GM18873 (cell line): ENCODE results near the gene HLA-DPA1.
A peak's percentile ranks its signal among the peaks of the same experiment; 100 is the strongest.
"Not testable (repeated sequence)": the region's sequence is repeated elsewhere in the genome, so short reads cannot be mapped to it uniquely, and the experiment has no call there.

Experiments
- ATAC-seq: cut with Tn5 transposase; IDR thresholded peaks from one replicate; pipeline ENCODE4 v1.9.1; 2021; ENCODE audit warnings: mild to moderate bottlenecking, moderate library complexity, moderate number of reproducible peaks; ENCODE audit not compliant: unreplicated experiment, low FRiP score

HLA-DPA1 gene

DNA sequence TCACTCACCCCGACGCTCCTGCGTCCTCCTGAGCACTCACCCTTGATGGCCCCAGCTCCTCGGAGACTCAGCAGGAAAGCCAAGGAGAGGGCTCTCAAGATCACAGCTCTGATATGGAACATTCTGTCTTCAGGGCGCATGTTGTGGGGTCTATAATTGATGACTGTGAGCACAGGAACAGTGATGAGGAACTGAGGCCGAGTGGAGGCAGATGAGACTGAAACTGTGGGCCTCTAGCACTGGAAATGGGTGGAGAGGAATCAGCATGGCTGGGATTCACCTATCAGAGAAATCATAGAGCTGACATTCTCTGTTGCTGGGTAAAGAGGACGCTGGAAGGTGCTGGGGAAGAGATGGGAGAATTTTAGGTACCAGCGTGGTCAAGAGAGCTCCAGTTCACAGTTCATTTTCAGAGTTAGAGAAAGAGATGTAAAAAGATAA, at the start of gene HLA-DPA1:
TSS of gene HLA-DPA1 (minus strand) at position 219 of the 441 bp plus-strand sequence.
- ATAC-seq, result peak; percentile 53

DNA sequence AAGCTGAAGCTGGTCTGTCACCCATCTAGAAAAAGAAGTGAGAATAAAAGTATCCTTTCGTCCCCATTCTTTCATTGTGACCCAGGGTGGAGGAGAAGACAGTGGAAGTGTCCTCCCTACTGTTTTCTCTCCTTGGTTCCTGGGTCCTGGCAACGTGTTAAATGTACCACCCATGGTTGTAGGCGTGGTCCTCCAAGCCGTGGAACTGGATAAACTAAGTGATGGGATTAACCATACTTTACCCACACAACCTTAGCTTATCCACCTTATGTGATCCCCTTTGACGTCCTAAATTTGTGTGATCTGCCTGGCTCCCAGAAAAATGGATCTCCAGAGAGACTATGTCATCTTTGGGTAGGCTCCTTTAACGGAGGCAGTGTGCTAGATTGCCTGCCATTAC, 49.7 kb upstream of the HLA-DPA1 start:
- no peak for ATAC-seq

DNA sequence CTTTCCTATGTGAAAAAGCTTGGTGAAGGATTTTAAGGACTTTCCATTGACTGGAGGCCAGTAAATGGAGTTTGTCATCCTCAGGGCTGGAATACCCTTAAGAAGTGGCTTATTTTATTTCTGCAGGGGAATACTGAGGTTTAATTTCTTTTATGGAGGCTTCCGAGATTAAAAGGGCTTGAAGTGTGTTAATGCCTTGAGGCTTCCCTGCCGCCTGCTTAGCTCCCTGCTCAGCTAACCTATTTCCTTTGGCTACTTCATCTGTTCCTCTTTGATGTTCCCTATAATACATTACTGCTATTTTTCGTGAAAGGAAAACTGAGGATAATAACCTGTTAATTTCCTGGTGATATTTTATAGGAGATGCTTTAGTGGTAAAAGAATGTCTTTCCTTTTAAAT, 46.6 kb upstream of the HLA-DPA1 start:
- no peak for ATAC-seq

DNA sequence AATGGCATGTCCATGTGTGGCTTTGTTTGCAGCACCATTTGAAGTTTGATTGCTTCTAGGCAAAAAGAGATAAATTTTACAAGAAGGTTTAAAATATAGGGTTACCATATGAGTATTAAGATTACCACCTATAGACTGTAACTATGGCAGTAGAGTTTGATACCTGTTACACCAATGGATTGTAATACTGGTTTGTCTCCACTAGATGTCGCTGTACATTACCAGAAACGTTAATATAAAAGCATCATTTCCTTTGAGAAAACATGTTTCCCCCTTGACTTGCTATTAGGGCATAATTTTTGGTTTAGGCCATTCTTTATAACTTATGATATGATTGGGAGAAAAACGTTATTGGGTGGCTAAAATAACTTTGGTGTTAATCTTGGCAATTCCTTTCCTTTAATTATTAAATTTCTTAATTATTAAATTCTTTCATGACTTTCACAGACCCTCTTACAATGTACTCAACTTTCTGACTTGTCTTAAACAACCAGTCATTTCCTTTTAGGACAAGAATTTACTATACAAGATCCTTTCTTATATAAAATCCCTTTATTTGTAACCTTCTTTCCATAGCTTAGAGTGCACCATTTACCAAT, 45.2 kb upstream of the HLA-DPA1 start:
- no peak for ATAC-seq

DNA sequence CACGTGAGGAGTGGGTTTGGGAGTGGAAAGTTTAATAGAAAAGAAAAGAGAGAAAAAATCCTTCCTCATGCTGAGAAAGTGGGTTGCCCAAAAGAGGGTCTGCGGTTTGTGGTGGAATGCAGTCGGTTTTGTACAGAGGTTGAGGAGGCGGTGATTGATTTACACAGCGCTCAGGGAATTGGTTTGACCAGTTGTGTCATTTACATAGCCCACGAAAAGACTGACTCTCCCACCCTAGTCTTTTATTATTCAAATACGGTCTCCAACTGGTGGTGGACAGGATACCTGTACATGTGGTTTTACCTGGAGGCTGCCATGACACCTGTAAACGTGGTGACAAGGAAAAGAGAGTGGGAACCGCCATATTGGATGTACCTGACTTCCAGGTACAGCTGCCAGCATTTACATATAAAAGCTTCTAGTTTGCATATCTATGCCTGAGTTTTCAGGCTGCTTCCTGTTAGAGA, 44.4 kb upstream of the HLA-DPA1 start:
- no peak for ATAC-seq

DNA sequence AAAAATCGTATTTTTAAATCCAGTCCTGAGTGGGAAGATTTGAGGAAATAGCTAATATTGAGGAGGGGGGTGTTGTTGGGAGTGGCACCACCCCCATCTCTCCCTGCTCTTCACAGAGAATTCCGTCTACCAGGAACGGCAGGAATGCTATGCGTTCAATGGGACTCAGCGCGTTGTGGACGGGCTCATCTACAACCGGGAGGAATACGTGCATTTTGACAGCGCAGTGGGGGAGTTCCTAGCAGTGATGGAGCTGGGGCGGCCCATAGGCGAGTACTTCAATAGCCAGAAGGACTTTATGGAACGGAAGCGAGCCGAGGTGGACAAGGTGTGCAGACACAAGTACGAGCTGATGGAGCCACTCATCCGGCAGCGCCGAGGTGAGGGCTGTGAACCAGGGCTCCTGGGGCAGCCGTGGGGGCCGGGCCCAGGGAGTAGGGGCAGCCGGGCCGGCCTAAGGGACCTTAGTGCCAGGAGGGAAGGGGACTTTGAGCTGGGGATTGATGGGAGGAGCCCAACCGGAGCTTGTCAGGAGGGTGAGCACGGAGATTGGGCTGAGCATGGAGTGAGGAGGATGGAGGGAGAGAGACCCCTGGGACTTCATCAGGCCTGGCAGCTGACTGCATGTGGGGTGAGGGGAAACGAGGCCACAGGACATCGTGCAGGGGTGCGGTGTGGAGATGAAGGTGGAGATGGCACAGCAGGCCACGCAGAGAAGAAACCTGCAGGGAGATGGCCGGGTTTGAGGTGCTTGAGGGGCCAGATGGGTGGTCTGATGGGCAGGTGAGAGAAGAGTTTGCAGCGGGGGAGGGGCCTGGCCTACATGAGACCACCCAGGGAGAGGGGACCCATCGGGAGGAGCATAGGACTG, 43.6 kb upstream of the HLA-DPA1 start:
- no peak for ATAC-seq

DNA sequence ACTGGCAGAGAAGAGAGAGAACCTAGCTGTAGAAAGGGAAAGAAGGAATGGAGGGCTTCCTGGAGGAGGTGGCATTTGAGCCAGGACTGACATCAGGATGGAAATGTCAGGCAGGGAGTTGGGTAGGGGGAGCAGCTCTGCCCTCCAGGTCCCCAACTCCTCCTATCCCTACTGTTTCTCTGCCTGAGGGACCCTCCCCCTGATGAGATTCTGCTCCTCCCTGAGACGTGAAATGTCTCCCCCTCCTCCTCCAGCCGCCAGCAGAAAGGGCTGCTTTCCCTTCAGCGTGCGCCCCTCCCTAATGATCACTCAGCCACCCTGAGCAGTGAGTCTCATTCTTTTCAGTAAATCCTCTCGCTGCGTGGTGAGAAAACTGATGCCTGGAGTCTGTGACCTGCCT, 43.0 kb upstream of the HLA-DPA1 start:
- ATAC-seq, result no peak

DNA sequence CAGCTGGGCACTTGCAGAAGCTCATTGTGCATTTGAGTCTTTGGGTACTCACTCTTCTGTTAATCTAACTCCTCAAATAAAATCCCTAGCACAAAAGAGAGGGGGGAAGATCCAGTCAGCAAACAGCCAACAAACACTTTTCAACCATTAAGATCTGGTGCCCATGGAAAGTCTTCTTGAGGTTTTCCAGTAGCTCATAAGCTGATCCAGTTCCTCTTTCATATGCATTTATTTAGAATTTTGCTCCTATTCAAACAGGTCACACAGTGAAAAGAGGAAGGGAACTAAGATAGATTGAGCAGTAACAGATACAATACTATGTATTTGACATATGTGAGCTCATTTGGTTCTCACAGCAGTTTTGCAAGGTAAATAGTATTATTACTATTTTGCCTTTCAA, 41.0 kb upstream of the HLA-DPA1 start:
- no peak for ATAC-seq

DNA sequence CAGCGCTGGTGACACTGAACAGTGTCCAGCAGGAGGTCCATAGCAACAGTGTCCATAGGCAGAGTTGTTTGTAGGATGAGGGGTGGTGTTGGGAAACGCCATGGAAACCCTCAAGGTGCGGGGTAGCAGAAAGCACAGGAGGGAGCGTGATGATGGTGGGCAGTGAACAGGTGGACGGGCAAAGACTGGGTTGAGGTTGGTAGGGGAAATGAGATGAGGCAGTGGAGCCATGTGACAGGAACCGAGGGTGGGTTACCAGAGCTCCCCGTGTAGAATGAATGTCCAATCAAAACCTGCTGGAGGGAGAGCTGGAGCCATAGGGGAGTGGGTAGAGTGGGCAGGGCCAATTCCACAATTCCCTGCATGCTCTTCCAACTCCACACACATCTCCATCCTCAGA, 40.3 kb upstream of the HLA-DPA1 start:
- ATAC-seq, result no peak

DNA sequence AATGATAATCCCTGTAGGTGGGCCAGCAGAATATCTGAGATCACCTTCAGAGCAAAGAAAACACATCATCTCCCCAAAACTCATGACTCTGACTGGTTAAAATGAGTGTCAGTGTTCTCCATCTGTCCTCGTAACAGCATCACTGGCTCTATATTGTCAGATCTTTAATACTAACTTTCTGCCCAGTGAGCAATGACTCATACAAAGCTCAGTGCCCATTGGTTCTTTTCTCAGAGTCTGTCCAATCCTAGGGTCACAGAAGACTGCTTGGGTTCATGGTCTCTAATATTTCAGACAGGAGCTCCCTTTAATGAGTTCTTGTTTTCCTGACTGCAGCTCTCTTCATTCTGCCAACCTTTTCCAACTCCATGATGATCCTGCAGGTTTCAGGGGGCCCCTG, 38.7 kb upstream of the HLA-DPA1 start:
- ATAC-seq, result peak; percentile 81

DNA sequence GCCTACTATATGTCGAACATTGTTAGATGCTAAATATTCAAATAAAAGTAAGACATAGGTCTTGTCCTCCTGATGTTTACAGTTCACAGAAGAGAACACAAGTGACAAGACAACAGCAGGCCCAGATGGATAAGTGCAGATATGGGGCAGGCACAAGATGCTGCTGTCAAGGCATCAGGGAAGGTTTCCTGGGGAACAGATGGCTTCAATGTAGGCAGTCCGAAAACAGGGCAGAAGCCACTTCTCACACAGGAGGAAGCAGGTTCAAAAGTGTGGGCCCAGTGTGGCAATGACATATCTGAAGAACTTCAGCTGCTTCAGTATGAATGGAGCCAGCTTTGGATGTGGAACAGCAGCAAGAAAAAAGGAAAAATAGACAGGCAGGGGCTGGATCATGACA, 34.9 kb upstream of the HLA-DPA1 start:
- ATAC-seq, result no peak

DNA sequence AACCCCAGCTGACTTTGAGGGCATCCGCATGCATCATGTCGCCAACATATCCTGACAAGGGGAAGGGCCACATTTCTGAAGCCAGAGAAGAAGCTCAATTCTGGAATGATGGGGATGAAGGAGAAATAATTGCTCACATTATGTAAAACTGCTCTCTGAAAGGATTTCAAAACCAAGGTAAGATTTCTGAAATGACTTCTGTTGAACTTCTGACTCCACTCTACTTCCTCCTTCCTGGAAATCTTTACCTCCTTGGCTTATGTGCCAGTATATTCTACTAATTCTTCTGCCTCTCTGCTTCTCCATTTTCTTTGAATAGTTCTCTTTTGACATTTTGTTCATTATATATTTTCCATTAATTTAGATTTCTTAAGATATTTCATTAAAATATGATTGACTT, 34.2 kb upstream of the HLA-DPA1 start:
- no peak for ATAC-seq

DNA sequence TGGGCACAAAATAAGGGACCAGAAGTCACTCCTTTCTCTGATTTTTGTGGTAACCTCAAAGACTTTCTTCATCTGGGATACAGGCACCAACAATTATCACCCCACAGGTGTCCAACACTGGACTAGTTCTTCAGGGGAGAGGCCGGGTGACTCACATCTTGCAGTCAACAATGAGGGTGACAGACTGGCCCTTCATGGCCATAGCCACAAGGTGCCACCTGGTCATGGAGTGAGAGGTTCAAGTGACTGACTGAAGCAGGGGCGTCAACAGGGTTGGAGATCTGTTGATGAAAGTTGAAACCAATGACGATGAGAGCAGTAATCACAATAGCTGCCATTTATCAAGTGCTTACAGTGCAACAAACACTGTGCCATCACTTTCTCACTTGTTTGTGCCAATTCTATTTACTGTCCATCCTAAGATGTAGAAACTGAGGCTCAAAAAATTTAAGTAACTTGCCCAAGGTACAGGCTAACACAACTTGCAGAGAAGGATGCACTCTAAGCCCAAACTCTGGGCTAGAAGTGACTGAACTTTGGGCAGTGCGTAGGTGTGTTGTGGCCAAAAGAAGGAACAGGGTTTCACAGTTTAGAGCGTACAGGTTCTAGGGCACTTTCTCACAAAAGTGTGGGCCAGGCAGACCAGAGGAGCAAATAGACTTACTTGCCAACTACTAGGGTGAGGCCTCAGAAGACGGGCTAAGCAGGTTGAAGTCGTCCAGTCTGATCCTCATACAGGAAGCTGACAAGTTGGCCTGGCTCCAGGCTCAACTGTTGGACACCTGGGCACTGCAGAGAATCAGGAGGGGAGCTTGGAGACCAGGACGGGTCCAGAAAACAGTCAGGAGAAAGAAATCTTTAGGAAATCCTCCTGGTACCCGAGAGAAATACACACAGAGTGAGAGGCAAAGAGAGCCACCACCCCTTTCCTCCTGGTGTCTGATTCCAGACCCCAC, 32.7 kb upstream of the HLA-DPA1 start:
- no peak for ATAC-seq

DNA sequence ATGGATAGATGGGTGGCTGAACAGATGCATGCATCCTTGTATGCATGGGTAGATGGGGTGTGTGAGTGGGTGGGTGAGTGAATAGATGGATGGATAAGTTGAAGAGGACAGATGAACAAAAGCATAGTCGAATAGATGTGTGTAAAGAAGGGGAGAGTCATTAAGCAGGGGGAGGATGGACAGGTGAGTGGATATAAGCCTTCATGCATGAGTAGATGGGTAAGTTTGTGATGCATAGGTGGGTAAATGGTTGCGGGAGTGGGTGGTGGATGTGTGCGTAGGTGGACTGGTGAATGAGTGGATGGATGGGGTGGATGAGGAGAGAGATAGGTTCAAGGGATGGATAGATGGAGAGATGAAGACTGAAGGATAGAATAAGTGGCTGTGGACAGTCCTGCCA, 31.9 kb upstream of the HLA-DPA1 start:
- no peak for ATAC-seq

DNA sequence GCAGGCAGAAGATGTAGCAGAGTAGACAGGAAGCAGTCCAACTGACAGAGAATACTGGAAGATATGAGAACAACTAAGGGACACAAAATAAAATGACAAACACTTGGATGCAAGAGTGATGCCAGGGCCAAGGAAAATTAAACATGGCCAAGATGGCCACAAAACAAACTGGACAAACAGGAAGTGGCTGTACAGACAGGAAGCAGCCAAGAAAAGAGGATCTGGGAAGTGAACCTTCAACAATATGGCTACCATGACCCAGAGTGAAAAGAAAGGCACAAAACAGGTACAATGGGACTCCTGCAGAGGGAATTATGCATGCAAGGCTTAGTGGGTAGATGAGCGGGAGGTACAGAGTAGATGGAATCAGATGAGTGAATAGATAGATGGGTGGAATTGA, 31.4 kb upstream of the HLA-DPA1 start:
- ATAC-seq, result no peak

DNA sequence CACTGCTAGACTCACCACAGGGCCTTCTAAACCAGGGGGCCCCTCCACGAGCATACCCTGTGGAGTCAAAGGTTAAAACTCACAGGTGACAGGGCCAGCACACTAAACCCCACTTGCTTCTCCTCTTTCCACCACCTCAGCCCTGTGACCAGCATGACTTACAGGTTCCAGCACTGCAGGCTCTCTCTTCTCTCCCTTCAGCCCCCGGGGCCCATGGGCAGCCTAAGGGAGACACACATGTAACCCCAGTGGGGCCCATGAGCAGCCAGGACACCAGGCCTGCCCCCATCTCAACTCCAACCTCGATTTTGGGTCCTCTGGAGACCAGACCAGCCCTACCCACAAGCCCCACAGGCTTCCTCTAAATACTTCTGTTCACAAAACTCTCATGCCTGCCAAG, 30.3 kb upstream of the HLA-DPA1 start:
- no peak for ATAC-seq

DNA sequence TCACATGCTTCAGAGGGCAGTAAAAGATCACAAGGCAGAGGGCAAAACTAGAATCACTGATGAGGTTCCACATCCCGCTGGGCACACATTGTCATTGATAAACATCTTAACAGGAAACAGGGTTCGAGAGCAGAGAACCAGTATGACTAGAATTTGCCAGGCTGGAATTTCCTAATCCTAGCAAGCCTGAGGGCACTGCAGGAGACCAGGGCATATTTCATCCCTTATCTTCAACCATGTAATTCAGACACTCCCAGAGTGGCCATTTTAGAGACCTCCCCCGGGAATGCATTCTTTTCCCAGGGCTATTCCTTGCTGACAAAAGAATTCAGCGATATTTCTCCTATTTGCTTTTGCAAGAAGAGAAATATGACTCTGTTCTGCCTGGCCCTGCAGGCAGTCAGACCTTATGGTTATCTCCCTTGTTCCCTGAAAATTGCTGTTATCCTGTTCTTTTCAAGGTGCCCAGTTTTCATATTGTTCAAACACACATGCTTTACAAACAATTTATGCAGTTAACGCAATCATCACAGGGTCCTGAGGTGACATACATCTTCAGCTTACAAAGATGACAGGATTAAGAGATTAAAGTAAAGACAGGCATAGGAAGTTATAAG, 27.8 kb upstream of the HLA-DPA1 start:
- not testable (repeated sequence) for ATAC-seq

DNA sequence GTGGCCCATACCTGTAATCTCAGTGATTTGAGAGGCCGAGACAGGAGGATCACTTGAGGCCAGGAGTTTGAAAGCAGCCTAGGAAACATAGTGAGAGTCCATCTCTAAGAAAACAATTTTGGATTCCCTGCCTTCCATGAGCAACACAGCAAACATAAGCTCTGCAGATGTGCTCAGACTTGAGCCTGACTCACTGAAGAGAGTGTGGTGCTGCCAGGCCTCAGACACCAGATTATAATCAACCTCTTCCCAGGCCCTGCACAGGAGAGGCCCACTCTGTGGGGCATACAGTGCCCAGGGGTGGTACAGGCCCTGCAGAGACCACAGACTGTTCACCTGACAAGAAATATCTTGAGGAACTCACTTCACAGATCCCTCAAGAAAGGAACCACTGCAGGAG, 22.2 kb upstream of the HLA-DPA1 start:
- ATAC-seq, result no peak

DNA sequence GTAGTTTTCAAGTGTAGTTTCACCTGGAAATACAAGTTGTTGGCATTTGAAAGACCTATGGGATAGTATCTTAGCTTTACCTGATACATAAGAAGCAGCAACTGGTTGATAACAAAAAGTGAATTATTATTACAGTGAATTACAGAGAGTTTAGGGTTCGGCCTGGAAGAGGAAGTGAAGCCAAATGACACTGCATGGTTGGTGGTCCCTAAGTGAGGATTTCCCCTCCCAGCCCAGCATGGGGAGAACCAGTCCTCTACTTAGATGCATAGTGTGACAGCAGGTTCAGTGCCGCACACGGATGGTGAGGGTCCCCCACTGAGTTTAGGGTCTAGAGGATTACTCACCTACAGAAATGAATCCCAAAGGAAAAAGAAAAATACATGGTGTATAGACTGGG, 20.4 kb upstream of the HLA-DPA1 start:
- no peak for ATAC-seq

DNA sequence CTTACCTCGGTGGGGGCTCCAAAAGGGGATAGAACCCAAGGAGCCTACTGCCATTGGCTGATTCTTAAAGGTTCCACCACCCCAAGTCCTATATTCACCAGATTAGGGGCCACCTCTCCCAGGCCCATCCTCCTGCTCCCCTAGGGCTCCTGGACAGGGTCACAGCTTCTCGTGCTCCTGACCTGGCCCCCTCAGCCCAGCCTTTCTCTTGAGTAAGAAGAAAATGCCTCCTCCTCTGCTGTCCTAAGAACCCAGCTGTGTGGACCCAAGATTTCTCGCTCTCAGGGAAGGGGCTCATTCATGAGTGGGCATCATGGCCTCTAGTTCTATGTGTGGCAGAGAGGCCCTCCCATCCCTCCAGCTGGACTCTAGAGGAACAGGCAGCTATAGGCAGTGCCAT, 18.9 kb upstream of the HLA-DPA1 start:
- ATAC-seq, result no peak
